ENCODE measurements around the gene SNED1. TPM values are rescaled to one million over a fixed set of nuclear protein-coding genes. Genes with fewer than 3 reads are reported as not detected.

SNED1 gene
- total RNA-seq, 1 donor from 2014 or later: 40.9 TPM

DNA sequence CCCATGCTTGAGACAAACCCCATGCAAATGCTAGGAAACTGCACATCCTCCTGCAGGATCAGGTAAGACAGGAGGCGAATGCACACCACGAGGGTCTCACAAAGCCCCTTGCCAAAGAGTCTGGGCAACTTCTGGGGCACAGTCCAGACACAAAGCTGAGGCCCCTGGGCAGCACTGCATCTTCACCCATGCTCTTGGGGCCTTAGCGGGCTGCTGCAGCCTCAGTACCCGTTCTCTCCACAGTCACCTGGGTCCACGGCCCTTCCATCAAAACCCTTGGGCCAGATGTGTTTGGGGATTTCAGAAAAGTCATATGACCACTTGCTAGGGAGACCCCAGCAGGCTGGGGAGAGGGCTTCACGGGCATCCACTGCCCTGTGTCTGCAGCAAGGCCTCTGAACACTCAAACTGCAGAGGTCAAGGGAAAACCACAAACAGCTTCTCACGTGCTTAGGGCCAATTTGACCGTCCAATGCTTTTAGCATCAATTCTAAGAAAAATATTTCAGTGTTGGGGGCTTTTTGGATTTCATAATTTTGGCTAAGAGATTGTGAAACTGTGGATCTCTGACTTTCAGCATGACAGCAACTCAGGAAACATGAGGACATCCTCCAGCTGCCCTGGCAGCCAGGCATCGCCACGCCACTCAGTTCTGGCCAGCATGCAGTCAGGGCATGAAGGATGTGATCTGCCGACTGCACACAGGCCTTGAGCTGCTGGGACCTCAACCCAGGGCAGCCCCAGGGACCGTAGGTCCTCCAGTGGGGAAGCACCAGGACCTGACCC, 130.9 kb downstream of the SNED1 start:
- DNase-seq (ENCODE audit: low spot score): no peak

- no peak for DNase-seq (ENCODE audit: low spot score)
Observed at GRCh38 chr2:241130316-241130715, 131.9 kb downstream of the SNED1 start.

DNA sequence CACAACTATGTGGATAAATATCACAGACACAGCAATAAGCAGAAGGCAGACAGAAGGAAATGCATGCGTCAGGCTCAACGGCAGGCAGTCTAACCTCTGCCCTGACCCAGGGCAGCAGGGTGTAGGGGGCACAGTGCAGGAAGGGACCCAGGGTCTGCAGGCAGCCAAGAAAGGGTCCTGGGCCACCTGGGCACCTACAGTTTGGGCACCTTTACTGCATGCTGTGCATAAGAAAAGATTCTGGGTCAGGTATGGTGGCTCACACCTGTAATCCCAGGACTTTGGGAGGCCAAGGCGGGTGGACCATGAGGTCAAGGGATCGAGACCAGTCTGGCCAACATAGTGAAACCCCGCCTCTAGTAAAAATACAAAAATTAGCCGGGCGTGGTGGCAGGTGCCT, 133.1 kb downstream of the SNED1 start:
- no peak for DNase-seq (ENCODE audit: low spot score)

DNA sequence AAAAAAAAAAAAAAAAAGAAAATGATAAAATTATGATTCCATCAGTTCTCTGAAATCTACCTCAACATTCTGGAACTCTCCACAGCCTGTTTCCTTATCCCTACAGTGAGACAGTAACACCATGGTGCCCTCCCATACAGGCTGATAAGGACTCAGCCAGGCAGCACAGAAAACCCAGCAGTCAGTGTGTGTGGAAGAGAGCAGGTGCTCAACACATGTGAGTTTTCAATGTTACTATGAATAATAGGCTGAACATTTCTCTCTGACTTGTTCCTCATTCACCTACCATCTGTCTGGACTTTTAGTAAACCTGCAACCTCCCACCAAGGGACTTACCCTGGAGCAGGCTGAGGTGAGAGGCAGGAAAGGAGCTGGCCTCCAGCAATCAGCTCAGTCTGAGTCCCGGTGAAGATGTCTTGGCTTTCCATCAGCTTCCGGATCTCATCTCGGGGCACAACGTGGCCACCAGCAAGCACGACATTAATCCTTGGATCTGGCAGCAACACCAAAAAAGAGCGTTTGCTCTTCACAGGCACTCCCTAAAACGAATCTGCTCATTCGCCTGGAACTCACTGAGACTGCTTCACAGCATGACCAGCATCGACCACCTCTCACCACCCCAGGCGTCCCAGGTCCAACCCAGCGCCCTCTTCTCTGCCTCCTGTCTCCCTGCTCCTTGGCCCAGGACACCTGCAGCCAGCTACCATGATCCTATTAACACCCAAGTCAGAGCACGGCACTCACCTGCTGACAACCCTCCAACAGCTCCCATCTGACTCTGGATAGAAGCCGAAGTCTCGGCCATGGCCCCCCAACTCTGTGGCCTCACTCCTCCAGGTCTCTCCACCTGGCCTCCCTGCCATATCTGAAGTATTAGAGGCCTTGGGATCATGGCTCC, 134.4 kb downstream of the SNED1 start:
- no peak for DNase-seq (ENCODE audit: low spot score)

DNA sequence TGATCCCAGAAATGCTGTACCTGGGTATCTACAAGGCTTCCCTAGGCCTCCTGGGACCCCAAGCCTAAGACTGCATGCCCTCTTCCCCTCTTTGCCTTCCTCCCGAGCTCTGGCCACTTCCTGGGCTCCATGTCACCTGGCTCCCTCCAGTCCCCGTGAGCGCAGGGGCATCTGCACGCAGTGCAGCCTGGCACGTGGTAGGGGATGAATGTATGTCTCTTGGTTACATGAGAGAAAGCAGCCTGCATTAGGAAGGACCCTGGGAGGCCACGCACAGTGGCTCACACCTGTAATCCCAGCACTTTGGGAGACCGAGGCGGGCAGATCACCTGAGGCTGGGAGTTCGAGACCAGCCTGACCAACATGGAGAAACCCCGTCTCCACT, 135.0 kb downstream of the SNED1 start:
- no peak for DNase-seq (ENCODE audit: low spot score)

DNA sequence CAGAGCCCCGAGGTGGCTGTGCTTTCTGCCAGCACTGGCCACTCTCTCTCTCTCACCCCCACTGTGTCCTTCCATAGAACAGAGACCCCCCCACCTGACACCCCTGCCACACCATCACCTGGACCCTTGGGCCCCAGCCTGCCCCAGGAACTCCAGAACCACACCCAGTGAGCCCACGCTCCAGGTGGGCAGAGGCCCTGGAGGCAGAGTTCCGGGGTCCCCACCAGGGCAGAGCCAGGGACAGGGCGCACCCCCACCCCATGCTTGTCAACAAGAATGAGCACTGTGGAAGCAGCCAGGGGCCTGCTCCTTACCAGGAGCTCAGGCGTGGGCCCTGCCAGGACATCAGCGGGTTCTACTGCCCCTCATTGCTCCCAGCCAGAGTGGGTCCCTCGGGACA, 136.3 kb downstream of the SNED1 start:
- DNase-seq (ENCODE audit: low spot score): no peak

- no peak for DNase-seq (ENCODE audit: low spot score)
Observed at GRCh38 chr2:241135737-241136136, 137.3 kb downstream of the SNED1 start.

DNA sequence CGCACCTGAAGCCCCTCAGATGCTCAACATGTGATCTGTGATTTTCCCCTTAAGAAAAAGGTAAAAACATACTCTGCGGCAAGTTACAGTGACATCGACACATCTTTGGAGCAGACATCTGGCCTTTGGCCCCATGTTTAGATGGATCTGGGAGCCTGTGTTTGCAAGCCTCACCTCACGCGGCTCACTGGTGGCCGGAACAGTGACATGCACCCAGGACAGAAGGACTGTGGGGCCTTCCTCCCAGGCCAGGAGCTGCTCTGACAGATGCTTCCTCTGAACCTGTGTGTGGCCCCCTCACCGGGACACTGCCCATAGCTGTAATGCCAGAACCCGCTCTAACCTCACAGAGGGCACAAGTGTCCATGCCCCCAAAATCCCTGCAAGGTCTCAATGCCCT, 137.8 kb downstream of the SNED1 start:
- DNase-seq (ENCODE audit: low spot score): no peak

DNA sequence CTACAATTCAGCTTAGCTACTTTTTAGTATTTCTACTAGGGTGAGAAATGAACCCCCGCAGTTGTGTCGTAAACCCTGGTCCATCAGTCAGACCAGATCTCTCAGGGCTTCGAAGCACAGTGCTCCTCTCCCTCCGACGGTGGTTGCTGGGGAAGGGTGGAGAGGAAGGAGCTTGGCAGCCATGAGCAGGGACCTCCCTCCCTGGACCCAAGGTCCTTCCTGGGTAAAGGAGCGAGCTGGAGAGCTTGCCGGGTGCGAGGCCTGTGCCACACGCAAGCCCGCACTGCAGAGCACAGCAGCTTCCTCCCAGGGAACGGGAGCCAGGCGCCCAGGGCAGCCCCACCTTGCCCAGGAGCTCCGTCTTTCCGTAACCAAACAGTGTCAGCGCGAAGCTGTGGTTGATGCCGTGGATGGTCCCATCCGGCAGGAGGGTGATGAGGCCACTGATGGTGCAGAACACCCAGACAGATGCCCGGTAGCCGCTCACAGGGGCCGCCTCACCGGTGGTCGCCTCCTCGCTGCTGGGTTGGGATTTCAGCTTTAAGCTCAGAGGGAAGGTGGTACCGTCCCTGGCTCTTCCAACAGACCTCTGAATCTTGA, 138.3 kb downstream of the SNED1 start:
- DNase-seq (ENCODE audit: low spot score): no peak

- no peak for DNase-seq (ENCODE audit: low spot score)
Observed at GRCh38 chr2:241137276-241138190, 139.1 kb downstream of the SNED1 start.

- DNase-seq (ENCODE audit: low spot score): no peak
Observed at GRCh38 chr2:241138471-241138870, 140.1 kb downstream of the SNED1 start.

DNA sequence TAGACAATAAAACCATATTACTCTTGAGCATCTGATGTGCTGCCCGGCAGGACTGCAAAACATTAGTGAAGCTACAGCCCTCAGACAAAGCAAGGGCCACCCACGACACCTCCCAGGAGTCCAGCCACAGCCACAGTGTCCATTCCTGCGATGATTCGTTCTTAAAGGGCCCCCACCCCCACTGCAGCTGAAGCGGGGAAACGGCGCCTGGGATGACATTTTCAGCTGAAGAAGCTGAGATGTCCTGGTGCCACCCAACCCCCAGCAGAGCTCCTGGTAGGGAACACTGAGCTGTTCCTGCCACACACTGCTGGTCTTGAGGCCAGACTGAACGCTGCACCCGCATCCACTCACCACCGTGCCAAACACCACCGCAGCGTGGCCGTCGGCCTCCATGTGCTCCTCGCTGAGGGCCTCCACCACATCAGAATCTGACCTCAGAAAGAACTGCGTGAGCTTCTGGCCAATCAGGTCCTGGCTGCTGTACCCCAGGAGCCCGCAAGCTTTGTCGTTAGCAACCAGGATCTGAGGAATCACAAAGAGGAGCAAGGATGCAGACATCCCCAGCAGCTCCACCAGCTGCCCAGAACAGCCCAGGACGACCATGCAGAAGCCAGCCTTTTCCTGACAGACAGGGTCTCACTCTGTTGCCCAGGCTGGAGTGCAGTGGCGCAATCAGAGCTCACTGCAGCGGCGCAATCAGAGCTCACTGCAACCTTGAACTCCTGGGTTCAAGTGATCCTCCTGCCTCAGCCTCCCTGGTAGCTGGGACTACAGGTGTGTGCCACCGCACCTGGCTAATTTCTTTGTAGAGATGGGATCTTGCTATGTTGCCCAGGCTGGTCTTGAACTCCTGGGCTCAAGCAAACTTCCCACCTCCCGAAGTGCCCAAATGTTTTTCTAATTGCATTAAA, 141.4 kb downstream of the SNED1 start:
- no peak for DNase-seq (ENCODE audit: low spot score)

- DNase-seq (ENCODE audit: low spot score): no peak
Observed at GRCh38 chr2:241140445-241140840, 142.0 kb downstream of the SNED1 start.

DNA sequence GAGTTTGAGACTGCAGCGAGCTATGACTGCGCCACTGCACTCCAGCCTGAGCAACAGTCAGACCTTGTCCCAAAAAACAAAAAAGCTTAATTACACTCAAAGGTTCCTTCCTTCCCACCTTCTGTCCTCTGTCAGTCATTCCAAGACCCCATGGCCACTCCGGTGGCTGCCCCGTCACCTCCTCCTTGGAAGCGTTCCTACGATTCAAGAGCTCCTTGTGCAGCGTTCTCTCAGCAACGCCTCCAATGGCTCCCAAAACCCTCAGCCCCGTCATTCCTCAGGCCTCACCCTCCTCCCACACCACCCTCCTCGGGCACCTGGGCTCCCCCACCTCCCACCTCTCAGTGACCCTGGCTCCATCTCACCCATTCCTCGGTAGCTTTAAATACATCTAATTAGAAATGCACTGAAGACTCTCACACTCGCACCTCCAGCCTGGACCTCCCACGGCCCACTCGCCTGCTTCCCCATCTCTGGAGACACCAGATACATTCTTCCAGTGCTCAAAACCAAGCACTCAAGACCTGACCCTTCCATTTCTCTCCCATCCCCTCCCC, 142.9 kb downstream of the SNED1 start:
- DNase-seq (ENCODE audit: low spot score): no peak

- no peak for DNase-seq (ENCODE audit: low spot score)
Observed at GRCh38 chr2:241142063-241142462, 143.6 kb downstream of the SNED1 start.

DNA sequence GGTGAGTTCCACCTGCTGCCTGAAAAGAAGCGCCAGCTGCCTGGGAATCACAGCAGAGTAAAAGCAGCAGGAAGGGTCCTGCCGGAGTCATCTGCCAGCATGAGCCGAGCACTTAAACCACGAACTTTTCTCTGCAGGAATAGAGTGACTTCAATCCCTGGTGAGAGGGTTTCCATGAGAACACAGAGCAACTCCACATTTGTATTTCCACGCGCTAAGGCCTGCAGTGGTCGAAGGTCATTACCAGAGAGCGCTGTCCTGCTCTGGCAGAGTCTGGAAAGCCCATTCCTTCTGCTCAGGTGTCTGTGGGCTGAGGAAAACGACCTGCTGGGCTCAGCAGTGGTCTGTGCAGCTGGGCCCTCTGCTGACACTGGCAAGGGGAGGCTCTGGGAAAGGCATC, 144.2 kb downstream of the SNED1 start:
- DNase-seq (ENCODE audit: low spot score): no peak
